ENCODE measurements around the gene PLAAT2. TPM values are rescaled to one million over a fixed set of nuclear protein-coding genes. Genes with fewer than 3 reads are reported as not detected.
A peak's percentile ranks its signal among the peaks of the same experiment; 100 is the strongest.
"Not testable (repeated sequence)": the region's sequence is repeated elsewhere in the genome, so short reads cannot be mapped to it uniquely, and the experiment has no call there.

The PLAAT2 gene
- total RNA-seq, 1 donor from 2014 or later = not detected

GRCh38 chr11:63550156-63550700 lies 13.0 kb downstream of the PLAAT2 start:
- DNase-seq (ENCODE audit: low read depth in 2 of 2) = not testable (repeated sequence)

- DNase-seq (ENCODE audit: low read depth in 2 of 2) = no peak
Observed at GRCh38 chr11:63549411-63549810, 13.8 kb downstream of the PLAAT2 start.

DNA sequence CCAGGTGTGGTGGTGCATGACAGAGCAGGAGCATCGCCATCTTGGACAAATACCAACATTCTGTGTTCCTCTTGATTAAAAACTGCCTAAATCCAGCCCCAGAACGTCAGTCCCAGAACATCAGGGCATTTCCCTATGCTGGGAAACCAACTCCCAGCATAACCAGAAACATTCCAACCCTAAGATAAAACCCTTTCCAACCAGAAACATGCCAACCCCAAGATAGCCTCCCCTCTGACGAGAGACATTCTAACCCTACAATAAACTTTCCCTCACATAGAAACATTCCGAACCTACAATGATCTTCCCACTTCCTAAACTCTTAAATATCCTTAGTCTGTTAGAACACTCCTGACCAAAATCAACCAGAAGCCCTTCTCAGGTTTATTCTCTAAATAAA lies 15.0 kb downstream of the PLAAT2 start:
- DNase-seq (ENCODE audit: low read depth in 2 of 2) = no peak

GRCh38 chr11:63547061-63547460 lies 16.1 kb downstream of the PLAAT2 start:
- no peak for DNase-seq (ENCODE audit: low read depth in 2 of 2)

- DNase-seq (ENCODE audit: low read depth in 2 of 2) = no peak
Observed at GRCh38 chr11:63543711-63544110, 19.5 kb downstream of the PLAAT2 start.

DNA sequence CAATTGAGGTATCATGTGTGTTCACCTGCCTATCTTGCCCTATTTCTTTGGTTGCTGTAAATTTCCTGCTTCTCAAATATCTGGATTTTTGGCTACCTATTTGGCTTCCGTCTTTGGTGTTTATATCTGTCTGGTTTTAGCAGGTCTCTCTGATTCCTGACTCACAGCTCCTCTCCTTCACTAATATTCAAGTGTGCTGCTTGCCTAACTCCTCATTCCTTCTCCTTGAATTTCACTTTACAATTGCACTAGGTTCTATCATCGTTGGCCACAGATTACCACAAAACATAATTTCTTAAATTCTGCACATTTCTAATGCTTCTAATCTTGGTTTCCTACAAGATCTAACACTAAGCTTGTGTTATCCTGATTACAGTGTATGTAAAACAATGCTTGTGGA lies 20.7 kb downstream of the PLAAT2 start:
- DNase-seq (ENCODE audit: low read depth in 2 of 2) = not testable (repeated sequence)

- peak; percentile 20 to 56 for DNase-seq (ENCODE audit: low read depth in 2 of 2)
Observed at GRCh38 chr11:63537293-63538101, 25.7 kb downstream of the PLAAT2 start.

DNA sequence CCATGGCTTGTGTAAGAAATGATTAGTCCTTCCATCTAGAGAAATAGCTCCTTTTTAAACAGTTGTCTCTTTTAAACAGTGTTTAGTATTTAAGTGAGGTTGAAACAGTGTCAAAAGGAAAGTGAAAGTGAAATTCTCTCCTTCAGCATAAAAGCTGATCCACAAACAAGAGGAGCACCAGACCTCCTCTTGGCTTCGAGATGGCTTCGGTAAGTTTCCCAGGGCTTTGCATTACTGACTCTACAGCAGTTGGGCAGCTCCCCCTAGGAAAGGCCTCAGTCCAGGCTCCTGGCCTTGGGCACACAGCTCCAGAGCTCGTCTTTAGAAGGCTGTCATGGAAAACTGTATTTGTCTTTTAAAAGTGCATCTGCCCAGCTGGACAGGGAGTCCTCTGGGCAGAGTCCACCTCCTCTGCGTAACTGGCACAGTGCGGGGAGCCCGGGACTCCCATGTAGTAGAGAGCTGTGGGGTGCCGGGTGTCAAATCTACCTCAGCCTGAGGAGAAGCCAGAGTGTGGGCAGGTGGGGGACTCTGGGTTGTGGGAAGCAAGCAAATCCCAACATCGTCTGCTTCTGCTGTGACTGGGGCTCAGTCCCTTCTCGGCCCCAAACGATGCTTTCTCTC lies 26.4 kb downstream of the PLAAT2 start, which contains the start of gene PLAAT4:
TSS of gene PLAAT4 (plus strand) at position 140 of the 624 bp plus-strand sequence. CDS start at position 201, 61 bp downstream.
- peak; percentile 71 to 79 for DNase-seq (ENCODE audit: low read depth in 2 of 2)

DNA sequence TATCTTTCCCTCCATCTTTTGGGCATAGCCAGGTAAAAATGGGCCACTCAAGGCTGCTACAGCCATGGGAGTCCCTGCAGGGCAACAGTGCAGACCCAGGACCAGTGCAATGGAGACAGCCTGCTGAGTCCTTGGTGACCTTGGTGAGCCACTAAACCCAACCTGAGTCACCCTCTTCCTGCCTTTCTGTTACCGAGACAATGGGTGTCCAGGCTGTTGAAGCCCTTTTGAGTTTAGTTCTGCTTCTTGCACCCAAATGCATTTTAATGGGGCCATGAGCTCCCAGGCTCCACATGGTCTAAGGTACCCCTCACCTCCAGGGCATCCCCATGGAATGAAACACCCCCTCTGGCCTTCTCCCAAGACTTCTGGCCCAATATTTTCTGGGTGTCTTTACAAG lies 27.4 kb downstream of the PLAAT2 start:
- peak in 1 of 2 donors; percentile 53 for DNase-seq (ENCODE audit: low read depth in 2 of 2)

DNA sequence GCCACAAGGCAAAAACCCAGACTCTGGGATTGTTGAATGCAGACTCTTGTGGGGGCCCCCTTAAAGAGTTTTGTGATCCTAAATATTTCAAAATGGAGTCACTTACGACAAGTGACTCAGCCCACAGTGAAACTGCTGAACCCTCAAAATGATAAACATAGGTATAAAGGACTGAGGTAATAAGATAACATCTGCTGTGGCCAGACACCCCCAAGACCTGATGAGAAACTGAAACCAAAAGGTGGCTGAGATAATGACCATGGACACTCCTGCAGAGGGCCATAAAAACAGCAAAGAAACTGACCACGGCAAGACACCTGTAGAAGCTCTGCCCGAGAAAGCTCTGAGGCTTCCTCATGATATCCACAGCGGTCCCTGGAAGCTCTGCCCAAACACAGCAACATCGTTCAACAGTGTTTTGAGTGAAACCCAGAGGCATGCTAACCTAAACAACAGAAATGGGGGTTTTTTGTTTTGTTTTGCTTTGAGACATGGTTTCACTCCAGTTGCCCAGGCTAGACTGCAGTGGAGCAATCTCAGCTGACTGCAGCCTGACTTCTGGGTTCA lies 28.2 kb downstream of the PLAAT2 start:
- no peak for DNase-seq (ENCODE audit: low read depth in 2 of 2)

- DNase-seq (ENCODE audit: low read depth in 2 of 2) = no peak
Observed at GRCh38 chr11:63534076-63534475, 29.1 kb downstream of the PLAAT2 start.

- DNase-seq (ENCODE audit: low read depth in 2 of 2) = no peak
Observed at GRCh38 chr11:63532799-63533475, 30.2 kb downstream of the PLAAT2 start.

GRCh38 chr11:63532117-63532516 lies 31.1 kb downstream of the PLAAT2 start:
- DNase-seq (ENCODE audit: low read depth in 2 of 2) = no peak

DNA sequence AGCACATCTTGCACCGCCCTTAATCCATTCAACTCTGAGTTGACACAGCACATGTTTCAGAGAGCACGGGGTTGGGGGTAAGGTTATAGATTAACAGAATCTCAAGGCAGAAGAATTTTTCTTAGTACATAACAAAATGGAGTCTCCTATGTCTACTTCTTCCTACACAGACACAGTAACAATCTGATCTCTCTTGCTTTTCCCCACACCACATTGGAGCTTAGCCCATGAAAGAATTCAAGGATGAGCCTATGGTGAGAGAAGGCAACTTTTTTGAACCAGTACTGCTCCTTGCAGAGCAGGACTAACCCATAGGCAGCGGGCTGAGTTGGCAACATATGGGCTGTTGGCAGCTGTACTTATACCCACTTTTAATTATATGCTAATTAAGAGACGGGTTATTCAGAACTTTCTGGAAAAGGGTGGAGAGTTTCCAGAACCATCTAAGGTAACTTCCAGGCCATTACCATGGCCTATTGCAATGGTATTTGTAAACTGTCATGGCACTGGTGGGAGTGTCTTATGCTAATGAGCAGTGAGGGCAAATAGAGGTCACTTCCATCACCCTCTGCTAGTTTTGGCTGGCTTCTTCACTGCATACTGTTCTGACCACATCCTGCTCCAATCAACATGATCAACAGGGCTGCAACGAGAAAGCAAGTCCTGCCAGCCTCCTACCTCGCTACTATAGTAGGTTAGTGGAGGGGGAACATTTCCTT lies 31.9 kb downstream of the PLAAT2 start:
- peak; percentile 78 to 80 for DNase-seq (ENCODE audit: low read depth in 2 of 2)

- no peak for DNase-seq (ENCODE audit: low read depth in 2 of 2)
Observed at GRCh38 chr11:63530021-63530420, 33.2 kb downstream of the PLAAT2 start.

- not testable (repeated sequence) for DNase-seq (ENCODE audit: low read depth in 2 of 2)
Observed at GRCh38 chr11:63529373-63529772, 33.8 kb downstream of the PLAAT2 start.

GRCh38 chr11:63528729-63529278 lies 34.4 kb downstream of the PLAAT2 start:
- DNase-seq (ENCODE audit: low read depth in 2 of 2) = not testable (repeated sequence)

DNA sequence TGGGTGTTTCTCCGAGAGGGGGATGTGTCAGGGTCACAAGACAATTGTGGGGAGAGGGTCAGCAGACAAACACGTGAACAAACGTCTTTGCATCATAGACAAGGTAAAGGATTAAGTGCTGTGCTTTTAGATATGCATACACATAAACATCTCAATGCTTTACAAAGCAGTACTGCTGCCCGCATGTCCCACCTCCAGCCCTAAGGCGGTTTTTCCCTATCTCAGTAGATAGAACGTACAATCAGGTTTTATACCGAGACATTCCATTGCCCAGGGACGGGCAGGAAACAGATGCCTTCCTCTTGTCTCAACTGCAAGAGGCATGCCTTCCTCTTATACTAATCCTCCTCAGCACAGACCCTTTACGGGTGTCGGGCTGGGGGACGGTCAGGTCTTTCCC lies 35.0 kb downstream of the PLAAT2 start:
- DNase-seq (ENCODE audit: low read depth in 2 of 2) = not testable (repeated sequence)

DNA sequence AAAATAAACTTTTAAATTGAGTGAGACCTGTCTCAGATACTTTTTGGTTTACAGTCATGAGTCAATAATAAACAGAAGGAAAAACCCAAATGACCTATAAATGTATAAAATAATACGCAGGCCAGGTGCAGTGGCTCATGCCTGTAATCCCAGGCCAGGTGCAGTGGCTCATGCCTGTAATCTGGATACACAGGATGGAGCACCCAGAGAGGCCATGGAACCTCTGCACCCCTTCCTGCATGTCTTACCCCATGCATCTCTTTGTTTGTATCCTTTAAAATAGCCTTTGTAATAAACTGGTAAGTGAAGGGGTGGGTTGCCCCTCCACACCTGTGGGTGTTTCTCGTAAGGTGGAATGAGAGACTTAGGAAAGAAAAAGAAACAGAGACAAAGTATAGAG lies 35.5 kb downstream of the PLAAT2 start:
- DNase-seq (ENCODE audit: low read depth in 2 of 2) = no peak

DNA sequence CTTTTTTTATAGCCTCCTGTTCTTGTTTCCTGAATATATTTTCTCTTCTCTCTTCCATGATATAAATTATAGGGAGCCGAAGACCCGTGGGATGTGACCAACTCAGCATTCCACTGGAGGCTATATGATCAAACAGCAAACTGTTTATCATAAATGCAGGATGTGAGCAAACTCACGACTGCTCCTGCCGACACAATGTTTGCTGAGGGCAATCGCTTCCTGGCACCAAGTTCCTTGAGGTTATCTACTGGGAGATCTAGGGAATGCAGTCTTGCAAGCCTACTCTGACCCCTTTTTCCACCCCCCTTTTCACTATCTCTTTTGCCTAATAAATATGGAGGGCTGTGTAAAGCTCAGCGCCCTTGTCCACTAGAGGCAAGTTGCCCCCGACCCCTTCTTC lies 40.0 kb downstream of the PLAAT2 start:
- no peak for DNase-seq (ENCODE audit: low read depth in 2 of 2)

- no peak for DNase-seq (ENCODE audit: low read depth in 2 of 2)
Observed at GRCh38 chr11:63521896-63522295, 41.3 kb downstream of the PLAAT2 start.

Data from lung microvascular endothelial cell (primary cell).